Type B pancreatic cell (in vitro differentiated cells): ENCODE measurements around the gene TAS2R50. TPM values are rescaled to one million over a fixed set of nuclear protein-coding genes. Genes with fewer than 3 reads are reported as not detected.

Experiments
- DNase-seq: peaks from one replicate; pipeline ENCODE4 v3.0.0; 2021; ENCODE audit warnings: mixed read lengths; ENCODE audit not compliant: unreplicated experiment; ENCODE audit errors: extremely low spot score
- H3K27ac Mint-ChIP-seq: 2 replicates; pipeline ENCODE4 v1.8.0; 2021; ENCODE audit warnings: mild to moderate bottlenecking, mixed read lengths
- H3K27me3 Mint-ChIP-seq: 2 replicates; pipeline ENCODE4 v1.8.0; 2021; ENCODE audit warnings: mixed read lengths
- H3K36me3 Mint-ChIP-seq: 2 replicates; pipeline ENCODE4 v1.8.0; 2021; ENCODE audit warnings: mixed read lengths
- H3K4me1 Mint-ChIP-seq: one replicate; pipeline ENCODE4 v1.8.0; 2021; ENCODE audit warnings: mixed read lengths; ENCODE audit not compliant: unreplicated experiment
- H3K4me3 Mint-ChIP-seq: 2 replicates; pipeline ENCODE4 v1.8.0; 2021; ENCODE audit warnings: mild to moderate bottlenecking, mixed read lengths
- H3K9me3 Mint-ChIP-seq: 2 replicates; pipeline ENCODE4 v1.8.0; 2021; ENCODE audit warnings: mixed read lengths
- total RNA-seq: library from RNA; stranded (reverse); gene quantifications from 2 replicates; pipeline ENCODE4 v1.2.1, GENCODE V29; 2021; ENCODE audit warnings: low replicate concordance
- TF ChIP-seq, protein P1 (sequence below): fragments of 200-600 bp; sonication (generic); conservative IDR thresholded peaks from 2 replicates; pipeline ENCODE4 v1.5.0; 2021; ENCODE audit warnings: antibody characterized with exemption, mild to moderate bottlenecking

TAS2R50 gene
- total RNA-seq, 1 donor from 2014 or later = 1.8 TPM

DNA sequence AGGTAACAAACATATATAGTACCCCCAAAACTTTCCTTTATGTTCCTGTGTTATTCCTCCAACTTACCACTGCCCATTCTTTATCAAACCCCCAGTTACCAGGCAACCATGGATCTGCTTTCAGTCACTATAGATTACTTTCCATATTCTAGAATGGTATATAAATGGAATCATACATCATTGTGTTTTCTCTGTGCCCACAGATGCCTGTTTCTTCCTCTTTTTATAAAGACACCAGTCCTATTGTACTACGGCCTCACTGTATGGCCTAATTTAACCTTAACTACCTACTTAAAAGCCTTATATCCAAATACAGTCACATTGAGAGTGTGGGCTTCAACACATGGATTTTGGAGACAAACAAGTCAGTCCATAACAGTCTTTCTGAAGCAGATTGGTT lies 50.2 kb downstream of the TAS2R50 start:
- no peaks in the 10 kb centered on the region for H3K9me3 Mint-ChIP-seq
- no peak overlapping the region for H3K27ac Mint-ChIP-seq
- H3K4me1 Mint-ChIP-seq = no peaks in the 10 kb centered on the region
- peaks cover 12% of the 10 kb centered on the region for H3K36me3 Mint-ChIP-seq
- DNase-seq = no peak
- H3K27me3 Mint-ChIP-seq = no peaks in the 10 kb centered on the region
- H3K4me3 Mint-ChIP-seq = no peak overlapping the region
- TF ChIP-seq, protein P1, sequence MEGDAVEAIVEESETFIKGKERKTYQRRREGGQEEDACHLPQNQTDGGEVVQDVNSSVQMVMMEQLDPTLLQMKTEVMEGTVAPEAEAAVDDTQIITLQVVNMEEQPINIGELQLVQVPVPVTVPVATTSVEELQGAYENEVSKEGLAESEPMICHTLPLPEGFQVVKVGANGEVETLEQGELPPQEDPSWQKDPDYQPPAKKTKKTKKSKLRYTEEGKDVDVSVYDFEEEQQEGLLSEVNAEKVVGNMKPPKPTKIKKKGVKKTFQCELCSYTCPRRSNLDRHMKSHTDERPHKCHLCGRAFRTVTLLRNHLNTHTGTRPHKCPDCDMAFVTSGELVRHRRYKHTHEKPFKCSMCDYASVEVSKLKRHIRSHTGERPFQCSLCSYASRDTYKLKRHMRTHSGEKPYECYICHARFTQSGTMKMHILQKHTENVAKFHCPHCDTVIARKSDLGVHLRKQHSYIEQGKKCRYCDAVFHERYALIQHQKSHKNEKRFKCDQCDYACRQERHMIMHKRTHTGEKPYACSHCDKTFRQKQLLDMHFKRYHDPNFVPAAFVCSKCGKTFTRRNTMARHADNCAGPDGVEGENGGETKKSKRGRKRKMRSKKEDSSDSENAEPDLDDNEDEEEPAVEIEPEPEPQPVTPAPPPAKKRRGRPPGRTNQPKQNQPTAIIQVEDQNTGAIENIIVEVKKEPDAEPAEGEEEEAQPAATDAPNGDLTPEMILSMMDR = no peak

Other genes with a start within 250 kb of the TAS2R50 start
- not detected in 2 replicates for gene TAS2R7, start 184.3 kb downstream of the TAS2R50 start, total RNA-seq
- gene TAS2R8, start 179.6 kb downstream of the TAS2R50 start, total RNA-seq = not detected in 2 replicates
- not detected in 2 replicates for gene TAS2R9, start 176.7 kb downstream of the TAS2R50 start, total RNA-seq
- gene TAS2R10, start 160.6 kb downstream of the TAS2R50 start, total RNA-seq = 0.36 and 1.7 TPM in 2 replicates
- 2.5 and 3.8 TPM in 2 replicates for gene PRR4, start 137.4 kb downstream of the TAS2R50 start, total RNA-seq
- 15.7 and 16.8 TPM in 2 replicates for gene PRH1, start 102.7 kb downstream of the TAS2R50 start, total RNA-seq
- gene TAS2R13, start 77.3 kb downstream of the TAS2R50 start, total RNA-seq = 0.79 and 1.3 TPM in 2 replicates
- gene PRH2, start 57.7 kb downstream of the TAS2R50 start, total RNA-seq = not detected in 2 replicates
- 2.7 and 2.8 TPM in 2 replicates for gene TAS2R14, start 47.6 kb downstream of the TAS2R50 start, total RNA-seq
- gene TAS2R20, start 11.4 kb upstream of the TAS2R50 start, total RNA-seq = 1.1 and 2.1 TPM in 2 replicates
- 3.1 and 3.5 TPM in 2 replicates for gene TAS2R19, start 35.7 kb upstream of the TAS2R50 start, total RNA-seq
- 2.1 and 4.3 TPM in 2 replicates for gene TAS2R31, start 44.5 kb upstream of the TAS2R50 start, total RNA-seq
- gene TAS2R46, start 75.4 kb upstream of the TAS2R50 start, total RNA-seq = 0.85 and 1.0 TPM in 2 replicates
- gene TAS2R43, start 105.4 kb upstream of the TAS2R50 start, total RNA-seq = 0.36 and 1.0 TPM in 2 replicates
- 1.3 and 2.3 TPM in 2 replicates for gene TAS2R30, start 147.7 kb upstream of the TAS2R50 start, total RNA-seq
- 15.1 and 24.0 TPM in 2 replicates for gene SMIM10L1, start 184.3 kb upstream of the TAS2R50 start, total RNA-seq
- not detected in 2 replicates for gene TAS2R42, start 200.0 kb upstream of the TAS2R50 start, total RNA-seq